GM18867 (cell line): ENCODE results near the gene ENTPD6.
"Not testable (repeated sequence)": the region's sequence is repeated elsewhere in the genome, so short reads cannot be mapped to it uniquely, and the experiment has no call there.

Experiments
- ATAC-seq: cut with Tn5 transposase; IDR thresholded peaks from one replicate; pipeline ENCODE4 v1.9.1; 2021; ENCODE audit warnings: mild to moderate bottlenecking, moderate library complexity; ENCODE audit not compliant: unreplicated experiment

The ENTPD6 gene

DNA sequence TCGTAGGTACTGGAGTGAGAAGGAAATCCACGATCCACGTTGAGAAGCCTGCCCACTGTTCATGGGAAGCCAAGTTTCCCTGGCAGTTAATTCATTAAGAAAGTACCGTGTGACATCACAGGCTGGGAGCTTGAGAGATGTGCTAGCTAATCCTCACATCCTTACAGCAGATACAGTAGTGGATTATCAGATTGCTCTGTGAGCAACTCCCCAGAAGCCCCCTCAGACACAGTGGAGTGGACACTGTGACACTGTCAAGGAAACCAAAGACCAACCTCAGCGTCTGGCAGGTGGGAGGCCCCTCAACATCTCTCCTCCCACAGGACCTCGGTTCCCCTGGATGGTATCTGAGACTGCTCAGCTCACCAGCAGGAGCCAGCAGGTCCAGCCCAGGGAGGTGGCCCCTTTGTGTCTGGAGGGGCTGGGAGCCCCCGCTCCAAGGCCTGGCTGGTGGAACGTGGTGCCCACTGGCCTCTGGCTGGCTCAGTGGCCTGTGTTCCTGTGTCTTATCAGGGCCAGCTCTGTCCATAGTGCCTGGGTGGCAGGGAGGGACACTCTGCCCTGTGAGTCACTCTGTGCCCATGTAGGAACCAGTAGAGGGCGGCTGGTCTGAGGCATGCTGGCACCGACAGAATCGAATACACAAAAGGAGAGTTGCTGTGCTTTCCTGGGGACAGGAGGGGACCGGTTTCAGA lies 59.6 kb downstream of the ENTPD6 start:
- ATAC-seq = no peak

DNA sequence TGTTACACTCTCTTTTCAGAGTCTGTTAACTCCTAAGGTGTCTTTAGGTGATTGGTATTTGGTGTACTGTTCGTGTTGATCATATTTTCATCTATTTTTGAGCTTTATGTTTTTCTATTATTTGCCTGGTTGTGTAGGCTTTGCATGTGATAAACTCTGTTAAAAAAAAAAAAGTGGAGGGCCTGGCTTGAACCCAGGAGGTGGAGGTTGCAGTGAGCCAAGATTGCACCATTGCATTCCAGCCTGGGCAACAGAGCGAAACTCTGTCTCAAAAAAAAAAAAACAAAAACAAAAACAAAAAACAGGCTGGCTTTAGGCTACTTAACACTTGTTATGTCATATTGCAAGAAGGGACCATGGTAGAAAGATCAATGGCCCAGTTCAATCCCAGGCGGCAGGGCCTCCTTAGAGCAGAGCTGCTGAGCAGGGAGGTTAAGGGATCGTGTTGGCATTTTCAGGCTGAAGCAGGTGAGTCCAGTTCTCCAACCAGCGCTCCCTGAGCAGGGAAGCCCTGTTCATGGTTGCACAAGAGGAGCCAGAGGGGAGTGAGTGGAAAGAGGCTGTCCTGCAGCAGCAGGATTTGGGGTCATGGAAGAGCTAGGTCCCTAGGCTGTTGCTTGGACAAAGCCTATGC lies 60.8 kb downstream of the ENTPD6 start:
- no peak for ATAC-seq

DNA sequence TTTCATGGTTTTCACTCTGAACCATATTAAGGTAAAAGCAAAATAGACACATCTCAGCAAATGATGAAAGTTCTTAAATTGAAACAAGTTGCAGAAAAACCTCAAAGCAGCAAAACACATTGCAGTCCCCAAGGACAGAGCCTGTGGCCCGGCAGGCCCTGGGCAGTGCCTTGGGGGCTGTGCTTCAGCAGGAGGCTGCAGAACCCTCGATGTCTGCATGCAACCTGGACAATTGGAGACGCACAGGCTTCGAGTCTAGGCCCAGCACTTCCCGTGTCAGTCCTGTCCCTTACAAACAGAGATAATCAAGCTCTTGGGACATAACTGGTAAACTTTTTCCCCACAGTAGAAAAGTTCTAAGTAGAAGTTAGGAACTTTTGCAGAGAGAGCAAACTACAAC lies 61.6 kb downstream of the ENTPD6 start:
- no peak for ATAC-seq

DNA sequence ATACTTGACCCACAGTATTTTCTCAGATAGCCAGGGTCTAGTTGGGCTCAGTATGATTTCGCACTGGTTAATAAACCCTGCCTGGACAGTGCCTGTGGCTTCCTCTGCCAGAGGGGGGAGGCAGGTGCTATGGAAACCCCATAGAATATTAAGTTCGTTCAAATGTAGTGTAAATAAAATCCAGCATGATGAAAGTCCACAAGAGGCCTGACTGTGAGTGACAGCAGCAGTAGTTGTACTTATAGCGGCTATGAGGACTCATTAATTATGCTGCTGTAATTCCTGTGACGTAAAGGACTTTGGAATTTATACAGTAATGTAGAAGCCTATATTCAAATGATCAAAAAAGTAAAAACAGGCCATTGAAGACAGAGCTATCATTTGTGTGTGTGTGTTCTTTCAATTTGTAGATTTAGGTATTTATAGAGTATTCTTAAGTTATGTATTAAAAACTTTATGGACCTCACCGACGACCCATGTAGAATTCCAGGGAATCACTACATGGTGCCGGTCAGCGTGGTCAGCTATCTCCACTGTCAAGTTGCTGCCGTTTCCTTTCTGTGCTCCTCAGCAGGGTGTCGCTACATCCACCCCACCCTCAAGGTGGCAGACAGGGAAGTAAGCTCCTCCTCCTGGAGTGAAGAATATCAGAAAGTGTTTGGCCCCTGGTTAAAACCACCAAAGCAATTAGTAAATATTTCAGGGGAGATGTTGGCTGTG lies 62.4 kb downstream of the ENTPD6 start:
- no peak for ATAC-seq

DNA sequence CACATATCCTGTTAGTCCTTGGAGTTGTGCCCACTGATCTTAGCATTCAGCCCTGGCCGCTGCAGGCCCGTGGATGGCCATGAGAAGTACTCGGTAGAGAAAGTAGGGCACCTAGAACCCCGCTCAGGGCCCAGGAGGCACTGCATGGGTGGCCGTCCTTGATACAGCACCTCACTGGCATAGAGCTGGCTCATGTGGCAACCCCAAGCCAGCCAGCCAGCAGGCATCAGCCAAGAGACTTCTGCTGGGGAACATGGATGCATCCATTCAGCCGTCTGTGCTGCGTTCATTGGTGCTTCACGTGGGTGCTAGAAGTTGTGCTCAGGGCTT lies 62.9 kb downstream of the ENTPD6 start:
- no peak for ATAC-seq

DNA sequence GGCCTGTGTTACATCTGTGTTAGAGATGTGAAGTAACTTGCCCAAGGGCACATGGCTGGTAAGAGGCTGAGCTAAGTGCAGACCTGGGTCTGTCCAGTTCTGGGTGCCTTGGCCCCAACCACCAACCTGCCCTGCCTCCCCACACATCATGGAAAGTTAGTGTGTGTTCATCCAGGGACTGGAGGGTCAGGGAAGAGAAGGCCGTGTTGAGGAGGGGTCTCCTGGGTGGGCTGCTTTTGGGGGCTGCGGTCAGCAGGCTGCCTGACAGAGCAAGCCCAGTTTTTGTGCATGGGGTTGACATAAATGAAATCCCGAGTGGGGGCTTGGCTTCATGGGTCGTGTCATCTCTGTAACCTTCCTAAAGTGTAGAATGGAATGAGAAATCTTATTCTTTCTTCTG lies 63.3 kb downstream of the ENTPD6 start:
- ATAC-seq = no peak

DNA sequence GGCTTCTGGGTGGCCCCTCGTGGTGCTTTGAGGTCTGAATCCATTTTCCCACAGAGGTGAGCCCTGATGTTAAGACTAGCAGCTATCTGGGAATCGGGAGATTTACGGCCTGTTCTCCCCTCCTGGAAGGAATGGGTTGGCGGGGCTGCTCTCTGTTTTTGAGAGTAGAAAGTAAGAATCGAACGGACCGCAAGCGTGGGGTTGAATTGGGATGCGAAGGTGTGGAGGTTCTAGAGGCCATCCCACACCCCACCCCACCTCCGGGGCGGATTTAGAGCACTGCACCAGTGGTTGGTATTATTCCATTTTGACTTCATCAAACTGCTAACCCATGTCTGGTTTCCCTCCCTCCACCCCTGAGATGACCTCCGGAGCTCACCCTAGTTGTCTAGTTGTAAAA lies 63.8 kb downstream of the ENTPD6 start:
- no peak for ATAC-seq

DNA sequence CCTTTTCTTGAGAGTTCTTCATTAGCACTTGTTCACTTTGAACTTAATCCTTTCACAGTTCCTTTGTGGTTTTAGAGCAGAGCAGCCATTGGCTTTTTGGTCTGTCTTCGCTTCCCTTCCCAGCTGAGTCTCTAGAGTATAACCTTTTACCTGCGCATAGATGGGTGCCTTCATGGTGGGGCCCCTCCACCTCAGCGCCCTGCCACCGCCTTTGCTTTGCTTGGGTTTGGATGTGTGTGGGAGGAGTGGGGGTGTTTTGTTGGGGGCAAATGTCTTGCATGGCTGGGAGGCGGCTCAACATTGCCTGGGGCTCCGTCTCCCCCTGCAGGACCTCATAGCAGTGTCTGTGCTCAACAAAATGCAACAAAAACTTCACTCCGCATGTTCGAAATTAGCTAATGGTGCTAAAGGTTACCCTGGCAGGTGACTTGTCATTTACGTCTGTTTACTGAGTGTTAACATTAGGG lies 64.3 kb downstream of the ENTPD6 start:
- no peak for ATAC-seq

DNA sequence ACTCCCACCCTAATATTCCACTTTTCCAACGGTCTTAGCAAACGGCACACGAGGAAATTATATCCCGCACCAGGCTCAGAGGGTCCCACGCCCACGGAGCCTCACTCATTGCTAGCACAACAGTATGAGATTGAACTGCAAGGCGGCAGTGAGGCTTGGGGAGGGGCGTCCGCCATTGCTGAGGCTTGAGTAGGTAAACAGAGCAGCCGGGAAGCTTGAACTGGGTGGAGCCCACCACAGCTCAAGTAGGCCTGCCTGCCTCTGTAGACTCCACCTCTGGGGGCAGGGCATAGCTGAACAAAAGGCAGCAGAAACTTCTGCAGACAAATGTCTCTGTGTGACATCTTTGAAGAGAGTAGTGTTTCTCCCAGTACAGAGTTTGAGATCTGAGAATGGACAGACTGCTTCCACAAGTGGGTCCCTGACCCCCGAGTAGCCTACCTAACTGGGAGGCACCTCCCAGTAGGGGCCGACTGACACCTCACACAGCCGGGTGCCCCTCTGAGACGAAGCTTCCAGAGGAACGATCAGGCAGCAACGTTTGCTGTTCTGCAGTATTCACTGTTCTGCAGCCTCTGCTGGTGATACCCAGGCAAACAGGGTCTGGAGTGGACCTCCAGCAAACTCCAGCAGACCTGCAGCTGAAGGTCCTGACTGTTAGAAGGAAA lies 65.4 kb downstream of the ENTPD6 start:
- ATAC-seq = not testable (repeated sequence)

DNA sequence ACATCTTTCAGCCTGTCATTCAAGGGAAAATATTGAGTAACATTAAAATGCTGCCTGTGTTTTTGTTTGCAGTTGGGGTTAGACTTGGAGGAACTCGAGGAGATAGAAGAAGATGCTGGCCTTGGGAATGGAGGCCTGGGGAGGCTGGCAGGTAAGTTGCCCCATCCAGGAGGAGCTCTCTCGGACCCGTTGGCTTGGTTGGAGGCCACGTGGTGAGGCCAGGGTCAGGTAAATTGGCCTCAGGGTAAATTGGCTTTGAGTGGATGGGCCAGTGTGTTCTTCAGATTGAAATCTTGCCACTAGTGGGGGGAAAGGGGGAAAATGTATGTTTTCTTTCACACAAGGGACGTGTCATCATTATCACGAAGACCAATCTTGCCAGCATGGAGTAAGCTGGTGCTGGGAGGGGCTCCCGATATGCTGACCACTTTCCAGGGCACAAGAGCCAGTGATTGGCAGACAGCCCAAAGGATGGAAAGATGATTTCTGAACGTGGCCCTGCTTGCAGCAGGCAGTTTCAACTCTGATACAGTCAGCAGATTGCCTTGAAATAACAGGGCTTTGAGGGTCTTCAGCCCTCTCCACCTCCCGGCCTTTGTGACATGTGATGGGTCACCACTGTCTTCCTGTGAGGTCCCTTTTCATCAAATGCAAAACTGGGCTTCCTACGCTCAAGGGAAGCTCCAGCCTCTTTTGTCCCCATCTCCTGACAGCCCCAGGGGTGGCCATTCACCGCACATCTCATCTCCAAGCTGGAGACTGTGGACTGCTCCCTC lies 73.7 kb downstream of the ENTPD6 start:
- ATAC-seq = no peak

DNA sequence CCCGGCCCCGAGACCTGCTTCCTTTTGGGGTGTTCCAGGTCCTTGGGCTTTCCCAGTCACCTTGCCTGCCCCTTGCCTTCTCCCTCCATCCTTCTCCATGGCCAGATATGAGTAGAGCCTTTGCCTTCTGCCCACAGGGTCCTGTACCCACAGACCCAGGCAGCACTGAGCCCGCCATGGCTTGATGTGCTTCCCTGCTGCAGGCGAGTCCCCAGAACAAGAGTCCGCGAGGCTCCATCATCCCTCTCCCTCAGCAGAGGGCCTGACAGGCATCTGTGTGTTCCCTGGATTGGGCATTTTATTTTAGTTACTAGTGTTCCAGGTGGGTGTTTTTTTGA lies 74.3 kb downstream of the ENTPD6 start:
- no peak for ATAC-seq

DNA sequence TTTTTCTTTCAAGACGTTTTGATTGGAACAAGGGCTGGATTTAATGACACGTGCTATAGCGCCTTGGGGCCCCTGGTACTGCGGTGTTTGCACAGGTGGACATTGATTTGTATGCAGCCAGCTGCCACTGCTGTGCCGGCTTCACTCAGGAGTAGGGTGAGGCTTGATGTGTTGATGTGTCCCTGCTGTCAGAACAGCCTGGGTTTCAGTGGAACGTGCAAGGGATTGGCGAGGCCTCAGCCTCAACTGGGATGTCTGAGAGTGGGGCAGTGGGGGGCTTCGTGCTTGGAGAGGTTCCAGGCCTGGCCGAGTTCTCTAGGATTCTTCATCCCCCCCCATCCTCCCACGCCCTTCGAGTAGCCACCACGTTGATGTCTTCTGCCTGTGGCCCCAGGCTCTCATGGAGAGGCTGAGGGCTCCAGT lies 75.3 kb downstream of the ENTPD6 start:
- ATAC-seq = no peak

DNA sequence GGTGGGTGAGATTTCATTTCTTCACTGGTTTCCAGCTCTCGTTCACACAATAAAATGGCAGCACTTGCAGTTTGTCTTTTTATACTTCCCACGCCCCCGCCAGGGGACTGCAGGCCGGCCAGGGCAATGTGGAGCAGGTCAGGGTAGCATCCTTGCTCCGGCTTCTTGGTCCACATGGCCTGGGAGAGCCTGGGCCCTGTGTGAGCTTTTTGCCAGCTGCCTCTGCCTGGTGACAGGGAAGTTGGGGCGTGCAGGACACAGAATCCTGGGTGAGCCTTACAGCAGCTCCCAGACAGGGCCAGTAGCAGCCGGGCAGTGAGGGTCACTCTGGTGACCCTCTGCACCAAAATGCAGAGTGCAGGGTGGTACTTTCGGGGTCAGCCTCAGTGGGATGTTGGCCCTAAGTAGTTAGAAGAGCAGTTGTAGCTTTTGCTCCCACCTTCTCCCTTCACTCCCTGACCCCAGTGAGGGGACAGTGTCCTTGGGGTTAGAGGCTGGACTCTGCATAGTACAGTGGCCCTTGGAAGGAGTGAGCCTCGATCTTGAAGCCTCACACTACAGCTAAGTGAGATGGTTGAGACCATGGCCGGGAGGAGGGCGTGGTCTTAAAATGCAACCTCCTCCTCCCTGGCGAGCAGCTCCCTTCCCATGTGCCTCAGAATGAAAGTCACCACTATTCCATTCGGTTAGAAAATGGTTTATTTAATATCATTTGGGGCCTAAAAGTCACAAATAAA lies 76.1 kb downstream of the ENTPD6 start:
- ATAC-seq = no peak

DNA sequence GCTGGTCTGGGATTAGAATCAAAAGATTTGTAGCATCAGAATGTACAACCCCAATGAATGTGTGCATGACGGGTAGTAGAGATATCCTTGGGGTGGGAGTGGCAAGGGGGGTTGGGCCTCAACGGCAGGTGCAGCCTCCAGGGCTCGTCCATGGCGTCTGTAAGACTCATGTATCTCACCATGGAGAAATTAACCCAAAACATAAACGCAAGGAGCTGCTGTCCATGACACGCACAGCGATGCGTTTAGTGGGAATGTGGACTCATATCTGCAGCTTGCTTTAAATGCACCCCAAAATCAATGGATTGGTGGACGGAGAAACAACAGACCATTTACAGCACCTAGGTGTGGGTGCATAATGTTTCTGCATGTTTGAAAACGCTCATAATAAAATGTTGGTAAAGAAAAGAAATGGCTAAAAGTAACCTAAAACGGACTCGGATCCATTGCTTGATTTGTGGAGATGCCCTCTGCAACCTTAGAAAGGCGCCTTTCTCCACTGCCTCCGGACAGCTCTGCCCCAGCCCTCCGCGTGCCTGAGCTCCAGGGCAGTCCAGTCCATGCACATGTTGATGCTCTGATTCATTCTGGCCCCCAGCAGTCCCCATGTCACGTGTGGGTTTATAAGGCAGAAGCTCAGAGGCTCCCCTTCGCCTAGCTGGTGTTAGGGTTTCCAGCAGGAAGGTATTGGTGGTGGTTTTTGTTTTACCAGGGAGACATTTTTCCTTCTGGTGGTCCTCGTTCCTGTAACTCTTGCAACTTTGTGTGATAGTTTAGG lies 76.9 kb downstream of the ENTPD6 start:
- ATAC-seq = no peak

DNA sequence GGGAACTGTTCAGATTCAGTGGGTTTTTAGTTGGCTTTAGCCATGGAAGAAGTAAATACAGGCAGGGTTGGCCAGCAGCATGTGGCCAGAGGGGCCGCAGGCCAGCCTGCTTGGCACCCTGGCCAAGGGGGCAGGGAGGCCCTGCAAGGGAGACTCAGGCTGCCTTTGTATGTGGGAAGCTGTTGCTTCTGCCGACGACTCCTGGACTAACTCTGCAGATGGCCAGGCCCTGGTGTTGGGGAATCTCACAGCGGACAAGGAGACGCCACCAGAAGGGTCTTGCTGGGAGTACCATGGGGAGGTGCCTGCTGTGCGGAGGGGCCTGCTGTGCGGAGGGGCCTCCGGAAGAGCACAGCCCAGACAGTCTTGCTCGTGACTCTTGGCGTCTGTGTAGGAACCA lies 77.5 kb downstream of the ENTPD6 start:
- no peak for ATAC-seq

DNA sequence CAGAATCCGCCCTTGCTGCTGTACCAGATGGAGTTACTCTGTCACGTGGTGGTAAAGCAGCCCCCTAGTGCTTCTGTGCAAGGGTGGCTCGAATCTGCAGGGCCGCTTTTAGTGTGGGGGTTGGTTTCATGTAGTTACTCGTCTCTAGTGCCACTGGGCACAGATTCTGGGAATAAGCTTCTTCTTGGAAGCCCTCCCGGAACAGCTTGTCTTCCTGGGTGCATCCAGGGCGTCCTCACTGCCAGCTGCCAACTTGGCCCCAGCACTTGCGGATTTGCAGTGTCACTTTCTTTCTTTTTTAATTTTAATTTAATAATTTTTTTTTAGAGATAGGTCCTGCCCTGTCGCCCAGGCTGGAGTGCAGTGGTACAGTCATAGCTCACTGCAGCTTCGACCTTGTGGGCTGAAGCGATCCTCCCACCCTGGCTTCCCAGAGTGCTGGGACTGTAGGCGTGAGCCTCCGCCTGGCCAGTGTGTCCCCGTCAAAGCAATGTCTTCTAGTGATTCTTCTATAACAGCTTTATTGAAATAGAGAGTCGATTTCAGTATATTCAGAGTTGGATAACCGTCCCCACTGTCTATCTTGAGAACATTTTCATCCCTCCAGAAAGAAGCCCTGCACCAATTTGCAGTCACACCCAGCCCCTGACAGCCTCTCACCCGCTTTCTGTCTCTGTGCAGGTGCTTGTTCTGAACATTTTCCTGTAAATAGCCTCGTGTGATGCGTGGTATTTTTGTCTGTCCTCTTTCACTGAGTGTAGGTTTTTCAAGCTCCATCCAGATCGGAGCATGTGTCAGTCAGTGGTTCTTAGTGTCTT lies 78.2 kb downstream of the ENTPD6 start:
- ATAC-seq = no peak

DNA sequence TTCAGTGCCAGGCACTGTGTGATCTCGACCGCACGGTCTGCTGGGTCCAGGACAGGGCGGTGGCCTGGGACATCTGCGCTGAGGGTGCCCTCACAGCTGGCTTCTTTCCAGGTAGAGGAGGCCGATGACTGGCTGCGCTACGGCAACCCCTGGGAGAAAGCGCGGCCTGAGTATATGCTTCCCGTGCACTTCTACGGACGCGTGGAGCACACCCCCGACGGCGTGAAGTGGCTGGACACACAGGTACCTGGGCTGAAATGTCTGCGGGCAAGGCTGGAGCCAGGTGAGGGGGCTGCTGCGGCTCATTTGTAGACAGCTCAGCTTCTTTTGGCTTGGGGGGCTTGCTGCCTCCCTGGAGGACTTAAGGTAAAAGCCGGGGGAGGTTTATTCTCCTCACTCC lies 79.0 kb downstream of the ENTPD6 start:
- no peak for ATAC-seq

DNA sequence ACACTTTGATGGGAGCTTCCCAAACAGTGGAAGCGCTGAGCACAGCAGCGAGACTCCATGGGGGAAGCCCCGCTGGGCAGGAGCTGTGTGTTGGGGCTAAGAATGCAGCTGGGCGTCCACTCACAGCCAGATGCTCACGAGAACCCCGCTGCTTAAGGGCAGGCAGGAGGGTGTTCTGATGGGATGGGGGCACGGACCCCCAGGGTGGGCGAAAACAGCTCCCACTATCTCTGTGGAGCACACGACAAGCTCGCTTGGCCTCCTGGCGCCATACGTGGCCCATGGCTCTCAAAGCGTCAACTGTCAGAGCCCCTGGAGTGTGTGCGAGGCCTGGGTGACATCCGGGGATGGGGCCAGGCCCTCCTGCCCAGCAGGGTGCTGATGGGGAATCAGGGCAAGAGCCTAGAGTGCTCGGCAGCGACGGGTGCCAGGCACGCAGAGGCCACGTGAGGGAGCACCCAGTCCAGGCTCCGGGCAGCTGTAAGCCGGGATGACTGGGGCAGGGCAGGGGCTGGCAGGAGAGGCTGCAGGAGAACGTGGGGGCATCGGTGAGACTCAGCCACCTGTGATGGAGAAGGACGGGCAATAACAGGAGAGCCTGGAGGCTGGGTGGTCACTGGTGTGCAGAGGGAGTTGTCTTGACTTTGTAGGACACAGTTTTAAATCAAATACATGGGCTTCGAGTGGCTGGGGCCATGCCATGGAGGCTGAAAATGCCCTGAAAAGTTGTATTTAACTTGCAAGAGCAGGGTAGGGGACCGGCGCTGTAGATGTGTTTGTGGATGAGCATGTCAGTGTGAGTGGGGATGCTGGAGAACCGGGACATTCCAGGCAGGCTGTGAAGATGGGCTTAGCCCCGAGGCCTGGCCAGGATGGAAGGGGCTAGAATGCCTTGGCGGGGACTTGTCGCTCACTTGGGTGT lies 79.6 kb downstream of the ENTPD6 start:
- no peak for ATAC-seq
